Activated CD4-positive, alpha-beta T cell treated with anti-CD3 and anti-CD28 coated beads, Interleukin-10, Interleukin-2, amounts not matched to agents 100 ng/mL and 50 ng/mL, durations not matched to agents 16 hours and 8 hours (primary cell): ENCODE results near the gene ETS1.

Experiments used
- DNase-seq: peaks from one replicate; pipeline ENCODE4 v3.0.0-alpha.2; 2020

Gene ETS1

GRCh38 chr11:128499613-128500253 is 87.6 kb downstream of the ETS1 start:
- no peak for DNase-seq

- no peak for DNase-seq
These were observed 88.6 kb downstream of the ETS1 start for GRCh38 chr11:128498721-128499245.

- DNase-seq = no peak
These were observed 89.6 kb downstream of the ETS1 start for GRCh38 chr11:128497776-128498095.

- peak; percentile 70 for DNase-seq
These were observed 90.1 kb downstream of the ETS1 start for GRCh38 chr11:128497061-128497775.

- DNase-seq = no peak
These were observed 90.7 kb downstream of the ETS1 start for GRCh38 chr11:128496692-128497060.

- no peak for DNase-seq
These were observed 91.1 kb downstream of the ETS1 start for GRCh38 chr11:128496249-128496648.

GRCh38 chr11:128494418-128495332 is 92.7 kb downstream of the ETS1 start:
- peak; percentile 77 for DNase-seq

- DNase-seq = no peak
These were observed 93.8 kb downstream of the ETS1 start for GRCh38 chr11:128493570-128493965.

- peak; percentile 71 for DNase-seq
These were observed 94.3 kb downstream of the ETS1 start for GRCh38 chr11:128492903-128493569.

GRCh38 chr11:128492461-128492860 is 94.9 kb downstream of the ETS1 start:
- DNase-seq = no peak

GRCh38 chr11:128491195-128491936 is 96.0 kb downstream of the ETS1 start:
- peak; percentile 69 for DNase-seq

- no peak for DNase-seq
These were observed 97.3 kb downstream of the ETS1 start for GRCh38 chr11:128490092-128490491.

GRCh38 chr11:128488471-128488870 is 98.9 kb downstream of the ETS1 start:
- DNase-seq = peak; percentile 70

GRCh38 chr11:128487978-128488377 is 99.4 kb downstream of the ETS1 start:
- no peak for DNase-seq

- DNase-seq = no peak
These were observed 103.2 kb downstream of the ETS1 start for GRCh38 chr11:128484172-128484571.

GRCh38 chr11:128483211-128483788 is 104.1 kb downstream of the ETS1 start:
- peak; percentile 75 for DNase-seq

GRCh38 chr11:128482512-128483191 is 104.7 kb downstream of the ETS1 start:
- peak; percentile 81 for DNase-seq

GRCh38 chr11:128482092-128482491 is 105.3 kb downstream of the ETS1 start:
- DNase-seq = no peak

GRCh38 chr11:128481135-128481534 is 106.2 kb downstream of the ETS1 start:
- DNase-seq = no peak

GRCh38 chr11:128480665-128481064 is 106.7 kb downstream of the ETS1 start:
- no peak for DNase-seq

GRCh38 chr11:128480066-128480465 is 107.3 kb downstream of the ETS1 start:
- no peak for DNase-seq
